ENCODE measurements around the gene NR6A1. TPM values are rescaled to one million over a fixed set of nuclear protein-coding genes. Genes with fewer than 3 reads are reported as not detected.
"Not testable (repeated sequence)": the region's sequence is repeated elsewhere in the genome, so short reads cannot be mapped to it uniquely, and the experiment has no call there.

The NR6A1 gene
- total RNA-seq, 2 experiments from 2014 or later = 17.5 to 23.0 TPM

DNA sequence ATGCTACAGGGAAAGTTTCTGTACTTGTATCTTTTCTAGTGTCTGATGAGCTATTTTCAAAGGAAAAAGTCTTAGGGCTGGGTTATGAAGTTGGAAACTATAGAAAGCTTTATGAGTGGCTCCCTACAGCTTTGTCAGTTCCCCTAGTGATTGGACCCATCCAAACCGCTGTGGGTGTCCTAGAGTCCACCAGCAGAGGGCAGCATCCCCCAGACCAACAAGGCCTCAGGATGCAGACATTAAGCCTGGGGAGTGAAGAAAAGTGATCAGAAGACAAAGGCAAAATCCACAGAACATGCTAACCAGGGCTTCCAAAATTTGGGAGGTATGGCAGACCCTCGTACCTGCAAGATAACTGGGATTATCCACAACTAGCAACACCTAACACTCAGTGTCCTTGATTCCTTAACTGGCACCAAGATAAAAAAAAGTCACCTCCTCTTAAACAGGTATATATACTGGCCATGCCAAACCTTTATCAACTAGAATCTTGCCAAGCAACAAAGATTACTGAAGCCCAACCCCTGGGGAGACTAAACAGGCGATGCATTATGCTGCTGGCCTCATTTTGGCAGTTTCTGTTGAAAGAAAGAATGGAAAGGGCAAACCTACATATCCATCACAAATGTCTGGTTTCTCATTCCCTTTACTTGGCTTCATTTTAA is 153.5 kb downstream of the NR6A1 start:
- Histone ChIP-seq H3K79me2 (ENCODE audit: insufficient read depth, low read depth, low read length) (no peaks in the 10 kb centered on the region), H3K9me3 (ENCODE audit: low read length) (no peaks in the 10 kb centered on the region), H2AFZ (ENCODE audit: low read length) (no peak overlapping the region), H4K20me1 (ENCODE audit: insufficient read depth, low read length) (peaks cover 7% of the 10 kb centered on the region; the same call in 1 of the 2 replicates), H3K27ac (ENCODE audit: low read depth, low read length, poor library complexity, severe bottlenecking) (no peak overlapping the region), H3K4me3 (ENCODE audit: low read depth, low read length, poor library complexity, severe bottlenecking) (no peak overlapping the region), H3K9me2 (ENCODE audit: insufficient read depth, low read length) (no peaks in the 10 kb centered on the region), H3K4me2 (ENCODE audit: low read length) (no peak overlapping the region), H3K4me1 (ENCODE audit: insufficient read depth, low read length, poor library complexity, severe bottlenecking) (peaks cover 6% of the 10 kb centered on the region), H3K36me3 (ENCODE audit: insufficient read depth, low read length) (no peaks in the 10 kb centered on the region)
- DNase-seq (ENCODE audit: low spot score) = peak; percentile 76
- ChIA-PET POLR2A (interaction anchor here (0.6 to 1.2 kb wide), 5 partner anchors 21 to 146 kb away, joined by 3 to 6 read pairs (median 3); no protein-coding TSS in a partner anchor), CTCF (ENCODE audit: unreplicated experiment) (interaction anchor here (0.7 to 1.0 kb wide), 5 partner anchors 29 to 146 kb away, joined by 3 to 8 read pairs (median 3); no protein-coding TSS in a partner anchor)
- intact Hi-C loops (cut with micrococcal nuclease; ENCODE audit: unreplicated experiment) = loop anchor here (1.0 to 10.0 kb wide), 5 partner anchors 95 to 757 kb away; partner anchors contain the start of genes NR6A1 and WDR38
- BruUV-seq (replicated peaks) = no TSS peak
- TF ChIP-seq CTCF (conservative IDR thresholded peaks at IDR 0.05; ENCODE audit: low read length) (peak; percentile 98), EZH2phosphoT487 (IDR thresholded peaks at IDR 0.05; ENCODE audit: borderline replicate concordance, low read depth, low read length) (no peak)

DNA sequence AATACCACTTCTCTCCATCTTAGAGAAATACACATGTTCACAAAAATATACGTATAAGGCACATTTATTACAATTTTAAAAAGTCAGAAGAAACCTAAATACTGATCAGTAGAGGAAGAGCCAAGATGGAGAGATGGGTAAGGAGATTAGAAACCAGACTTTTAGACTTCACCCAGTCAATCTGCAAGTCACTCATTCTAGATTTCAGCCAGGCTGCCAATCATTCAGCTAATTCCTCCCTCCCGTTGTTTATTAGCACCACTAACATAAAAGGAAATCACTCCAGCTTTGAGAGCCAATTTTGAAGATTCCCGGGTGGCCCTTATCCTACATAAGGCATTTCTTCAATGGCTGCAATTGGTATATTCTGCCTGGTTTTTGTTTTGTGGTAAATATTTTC is 154.2 kb downstream of the NR6A1 start:
- CTCF ChIA-PET (ENCODE audit: unreplicated experiment) = interaction anchor here (0.7 to 1.0 kb wide), 5 partner anchors 29 to 147 kb away, joined by 3 to 8 read pairs (median 3); no protein-coding TSS in a partner anchor
- BruUV-seq (replicated peaks) = no TSS peak
- no peak for DNase-seq (ENCODE audit: low spot score)
- Histone ChIP-seq H3K4me1 (ENCODE audit: insufficient read depth, low read length, poor library complexity, severe bottlenecking) (peaks cover 6% of the 10 kb centered on the region), H3K27ac (ENCODE audit: low read depth, low read length, poor library complexity, severe bottlenecking) (no peak overlapping the region), H3K4me3 (ENCODE audit: low read depth, low read length, poor library complexity, severe bottlenecking) (no peak overlapping the region), H3K79me2 (ENCODE audit: insufficient read depth, low read depth, low read length) (no peaks in the 10 kb centered on the region), H3K9me2 (ENCODE audit: insufficient read depth, low read length) (no peaks in the 10 kb centered on the region), H3K4me2 (ENCODE audit: low read length) (no peak overlapping the region), H4K20me1 (ENCODE audit: insufficient read depth, low read length) (peaks cover 7% of the 10 kb centered on the region; the same call in 1 of the 2 replicates), H3K9me3 (ENCODE audit: low read length) (no peaks in the 10 kb centered on the region), H2AFZ (ENCODE audit: low read length) (no peak overlapping the region), H3K36me3 (ENCODE audit: insufficient read depth, low read length) (no peaks in the 10 kb centered on the region)
- TF ChIP-seq CTCF (conservative IDR thresholded peaks at IDR 0.05; ENCODE audit: low read length) (no peak), EZH2phosphoT487 (IDR thresholded peaks at IDR 0.05; ENCODE audit: borderline replicate concordance, low read depth, low read length) (no peak)
- intact Hi-C loops (cut with micrococcal nuclease; ENCODE audit: unreplicated experiment) = loop anchor here (1.0 to 10.0 kb wide), 5 partner anchors 95 to 758 kb away; partner anchors contain the start of genes NR6A1 and WDR38
- POLR2A ChIA-PET = interaction anchor here (0.7 to 1.1 kb wide), 3 partner anchors 67 to 147 kb away, joined by 3 read pairs; no protein-coding TSS in a partner anchor

DNA sequence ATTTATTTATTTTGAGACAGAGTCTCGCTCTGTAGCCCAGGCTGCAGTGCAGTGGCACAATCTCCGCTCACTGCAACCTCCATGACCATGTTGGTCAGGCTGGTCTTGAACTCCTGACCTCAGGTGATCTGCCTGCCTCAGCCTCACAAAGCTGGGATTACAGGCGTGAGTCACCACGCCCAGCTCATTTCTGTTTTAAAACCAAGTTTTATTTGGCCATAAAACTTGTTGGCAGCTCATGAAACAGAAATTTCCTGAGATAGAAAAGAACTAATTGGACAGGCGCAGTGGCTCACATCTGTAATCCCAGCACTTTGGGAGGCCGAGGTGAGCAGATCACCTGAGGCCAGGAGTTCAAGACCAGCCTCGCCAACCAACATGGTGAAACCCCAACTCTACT is 155.3 kb downstream of the NR6A1 start:
- not testable (repeated sequence) for BruUV-seq (replicated peaks); H3K4me2 ChIP-seq (ENCODE audit: low read length); H3K9me3 ChIP-seq (ENCODE audit: low read length); H3K9me2 ChIP-seq (ENCODE audit: insufficient read depth, low read length); H3K36me3 ChIP-seq (ENCODE audit: insufficient read depth, low read length); H4K20me1 ChIP-seq (ENCODE audit: insufficient read depth, low read length); H3K27ac ChIP-seq (ENCODE audit: low read depth, low read length, poor library complexity, severe bottlenecking); H3K4me3 ChIP-seq (ENCODE audit: low read depth, low read length, poor library complexity, severe bottlenecking); H3K4me1 ChIP-seq (ENCODE audit: insufficient read depth, low read length, poor library complexity, severe bottlenecking); DNase-seq (ENCODE audit: low spot score); H2AFZ ChIP-seq (ENCODE audit: low read length); H3K79me2 ChIP-seq (ENCODE audit: insufficient read depth, low read depth, low read length)
- CTCF ChIA-PET (ENCODE audit: unreplicated experiment) = interaction anchor here (0.6 kb wide), 1 partner anchor 161 kb away, joined by 3 read pairs; no protein-coding TSS in a partner anchor
- POLR2A ChIA-PET = interaction anchor here (0.7 kb wide), 3 partner anchors 81 to 173 kb away, joined by 3 read pairs; no protein-coding TSS in a partner anchor
- intact Hi-C loops (cut with micrococcal nuclease; ENCODE audit: unreplicated experiment) = loop anchor here (2.0 to 10.0 kb wide), 2 partner anchors 155 to 759 kb away; partner anchors contain the start of gene NR6A1
